Measurements from ENCODE around the gene CBX7.
"Not testable (repeated sequence)": the region's sequence is repeated elsewhere in the genome, so short reads cannot be mapped to it uniquely, and the experiment has no call there.

The CBX7 gene

GRCh38 chr22:39177791-39178190 is 25.3 kb upstream of the CBX7 start:
- H3K4me3 ChIP-seq (ENCODE audit: low read length), result no peak overlapping the region
- no peak for TF ChIP-seq ZNF274 (IDR thresholded peaks at IDR 0.05; ENCODE audit: low read depth, low read length)

- H3K4me3 ChIP-seq (ENCODE audit: low read length), result no peak overlapping the region
- no peak for TF ChIP-seq ZNF274 (IDR thresholded peaks at IDR 0.05; ENCODE audit: low read depth, low read length)
These were observed 24.9 kb upstream of the CBX7 start for GRCh38 chr22:39177456-39177775.

- TF ChIP-seq ZNF274 (IDR thresholded peaks at IDR 0.05; ENCODE audit: low read depth, low read length), result no peak
- H3K4me3 ChIP-seq (ENCODE audit: low read length), result no peak overlapping the region
These were observed 24.4 kb upstream of the CBX7 start for GRCh38 chr22:39176714-39177455.

GRCh38 chr22:39176143-39176713 is 23.7 kb upstream of the CBX7 start:
- TF ChIP-seq ZNF274 (IDR thresholded peaks at IDR 0.05; ENCODE audit: low read depth, low read length), result no peak
- no peak overlapping the region for H3K4me3 ChIP-seq (ENCODE audit: low read length)

- no peak for TF ChIP-seq ZNF274 (IDR thresholded peaks at IDR 0.05; ENCODE audit: low read depth, low read length)
- no peak overlapping the region for H3K4me3 ChIP-seq (ENCODE audit: low read length)
These were observed 23.1 kb upstream of the CBX7 start for GRCh38 chr22:39175353-39176142.

GRCh38 chr22:39174498-39175352 is 22.2 kb upstream of the CBX7 start:
- H3K4me3 ChIP-seq (ENCODE audit: low read length), result no peak overlapping the region

GRCh38 chr22:39173787-39174497 is 21.5 kb upstream of the CBX7 start:
- TF ChIP-seq ZNF274 (IDR thresholded peaks at IDR 0.05; ENCODE audit: low read depth, low read length), result no peak
- H3K4me3 ChIP-seq (ENCODE audit: low read length), result no peak overlapping the region

More at GRCh38 chr22:39174498-39175352, 22.2 kb upstream of the CBX7 start:
- no peak for TF ChIP-seq ZNF274 (IDR thresholded peaks at IDR 0.05; ENCODE audit: low read depth, low read length)

- no peak for TF ChIP-seq ZNF274 (IDR thresholded peaks at IDR 0.05; ENCODE audit: low read depth, low read length)
- no peak overlapping the region for H3K4me3 ChIP-seq (ENCODE audit: low read length)
These were observed 20.7 kb upstream of the CBX7 start for GRCh38 chr22:39173050-39173706.

GRCh38 chr22:39172265-39173049 is 20.0 kb upstream of the CBX7 start:
- not testable (repeated sequence) for H3K4me3 ChIP-seq (ENCODE audit: low read length)

GRCh38 chr22:39171623-39172264 is 19.3 kb upstream of the CBX7 start:
- no peak for TF ChIP-seq ZNF274 (IDR thresholded peaks at IDR 0.05; ENCODE audit: low read depth, low read length)
- no peak overlapping the region for H3K4me3 ChIP-seq (ENCODE audit: low read length)

GRCh38 chr22:39170825-39171622 is 18.5 kb upstream of the CBX7 start:
- no peak overlapping the region for H3K4me3 ChIP-seq (ENCODE audit: low read length)
- no peak for TF ChIP-seq ZNF274 (IDR thresholded peaks at IDR 0.05; ENCODE audit: low read depth, low read length)

All from GM08714 (cell line).